Right lobe of liver (tissue), 4 donors: ENCODE results near the gene KYAT1.

Experiments used
- CTCF ChIP-seq, 4 donors: fragments of 200-600 bp in 3 of 4; fragments of 450-650 bp in 1 of 4; IDR thresholded peaks; one replicate each; pipeline versions ENCODE4 v1.5.1 to v1.8.0; 2016 to 2022; ENCODE audit warnings: antibody characterized with exemption in 4 of 4, mild to moderate bottlenecking in 2 of 4
- POLR2A ChIP-seq: fragments of 450-650 bp; IDR thresholded peaks from one replicate; pipeline ENCODE4 v1.6.1; 2017; ENCODE audit warnings: antibody characterized with exemption, mild to moderate bottlenecking
- donor health status: DM: no; HTN: no; CAD: no.
- donor health status: DM: no; HTN: no; CAD: no.
- donor health status: DM: no; HTN: yes; CAD: no.

GRCh38 chr9:128913995-128914772 is 32.4 kb upstream of the KYAT1 start:
- no peak for TF ChIP-seq POLR2A
- TF ChIP-seq CTCF (IDR thresholded peaks at IDR 0.05) = no peak
